HUES6 (cell line): ENCODE results near the gene SLC26A11.

ENCODE experiments used
- H3K27ac ChIP-seq: 2 replicates; pipeline ENCODE4 v1.7.0; 2013; ENCODE audit warnings: low read depth, mild to moderate bottlenecking, low read length, inconsistent platforms
- H3K27me3 ChIP-seq: 2 replicates; pipeline ENCODE4 v1.6.1; 2013; ENCODE audit warnings: low read length; ENCODE audit not compliant: control insufficient read depth, insufficient read depth
- H3K36me3 ChIP-seq: 2 replicates; pipeline ENCODE4 v1.6.1; 2013; ENCODE audit warnings: low read length; ENCODE audit not compliant: control insufficient read depth, insufficient read depth
- H3K4me1 ChIP-seq: 2 replicates; pipeline ENCODE4 v1.6.1; 2013; ENCODE audit warnings: low read length; ENCODE audit not compliant: control insufficient read depth, insufficient read depth
- H3K4me3 ChIP-seq: 2 replicates; pipeline ENCODE4 v1.5.1; 2013; ENCODE audit warnings: low read depth, low read length
- H3K9ac ChIP-seq: one replicate; pipeline ENCODE4 v1.6.1; 2013; ENCODE audit warnings: mild to moderate bottlenecking, low read length
- H3K9me3 ChIP-seq: 2 replicates; pipeline ENCODE4 v1.6.1; 2013; ENCODE audit warnings: low read depth, low read length; ENCODE audit not compliant: control insufficient read depth, insufficient read depth

SLC26A11 gene

DNA sequence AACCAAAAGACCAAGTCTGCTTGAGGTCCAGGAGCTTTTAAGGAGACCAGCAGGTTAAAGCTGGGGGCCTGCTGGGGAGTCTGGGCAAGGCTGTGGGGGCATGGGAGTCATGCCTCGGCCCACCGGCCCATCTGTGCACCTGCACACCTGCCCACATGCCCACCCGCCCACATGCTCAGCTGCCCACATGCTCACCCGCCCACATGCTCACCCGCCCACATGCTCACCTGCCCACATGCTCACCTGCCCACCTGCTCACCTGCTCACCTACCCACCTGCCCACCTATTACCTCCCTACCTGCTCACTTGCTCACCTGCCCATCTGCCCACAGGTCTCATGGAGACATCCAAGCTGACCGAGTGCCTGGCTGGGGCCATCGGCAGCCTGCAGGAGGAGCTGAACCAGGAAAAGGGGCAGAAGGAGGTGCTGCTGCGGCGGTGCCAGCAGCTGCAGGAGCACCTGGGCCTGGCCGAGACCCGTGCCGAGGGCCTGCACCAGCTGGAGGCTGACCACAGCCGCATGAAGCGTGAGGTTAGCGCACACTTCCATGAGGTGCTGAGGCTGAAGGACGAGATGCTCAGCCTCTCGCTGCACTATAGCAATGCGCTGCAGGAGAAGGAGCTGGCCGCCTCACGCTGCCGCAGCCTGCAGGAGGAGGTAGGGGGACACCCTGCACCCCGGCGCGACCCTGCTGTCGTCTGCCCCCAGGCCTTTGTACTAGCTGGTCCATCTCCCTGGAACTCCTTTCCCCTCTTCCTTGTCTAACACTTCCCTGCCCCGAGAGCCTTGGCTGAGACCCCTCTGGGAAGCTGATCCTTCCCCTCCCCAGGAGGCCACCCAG is 36.4 kb upstream of the SLC26A11 start:
- H3K27me3 ChIP-seq: no peaks in the 10 kb centered on the region
- H3K4me1 ChIP-seq: no peaks in the 10 kb centered on the region; the same call in 1 of the 2 replicates
- no peak overlapping the region for H3K27ac ChIP-seq
- no peaks in the 10 kb centered on the region for H3K36me3 ChIP-seq
- H3K9me3 ChIP-seq: no peaks in the 10 kb centered on the region
- no peak overlapping the region for H3K4me3 ChIP-seq
- H3K9ac ChIP-seq: no peak overlapping the region

DNA sequence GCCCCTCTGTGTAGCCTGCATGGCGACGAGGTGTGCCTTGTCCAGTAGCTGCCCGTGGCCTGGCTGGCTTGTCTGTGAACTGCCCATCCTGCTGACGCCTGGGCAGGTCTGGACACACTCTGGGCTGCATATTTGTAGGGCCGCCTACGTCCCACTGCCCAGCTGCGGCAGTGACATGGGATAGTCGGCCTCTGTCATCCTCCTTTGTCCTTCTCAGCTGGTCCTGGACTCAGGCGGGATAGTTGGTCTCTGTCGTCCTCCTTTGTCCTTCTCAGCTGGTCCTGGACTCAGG is 35.9 kb upstream of the SLC26A11 start:
- no peak overlapping the region for H3K27ac ChIP-seq
- H3K27me3 ChIP-seq: no peaks in the 10 kb centered on the region
- no peak overlapping the region for H3K4me3 ChIP-seq
- H3K9me3 ChIP-seq: no peaks in the 10 kb centered on the region
- H3K4me1 ChIP-seq: no peaks in the 10 kb centered on the region; the same call in 1 of the 2 replicates
- H3K9ac ChIP-seq: no peak overlapping the region
- no peaks in the 10 kb centered on the region for H3K36me3 ChIP-seq

DNA sequence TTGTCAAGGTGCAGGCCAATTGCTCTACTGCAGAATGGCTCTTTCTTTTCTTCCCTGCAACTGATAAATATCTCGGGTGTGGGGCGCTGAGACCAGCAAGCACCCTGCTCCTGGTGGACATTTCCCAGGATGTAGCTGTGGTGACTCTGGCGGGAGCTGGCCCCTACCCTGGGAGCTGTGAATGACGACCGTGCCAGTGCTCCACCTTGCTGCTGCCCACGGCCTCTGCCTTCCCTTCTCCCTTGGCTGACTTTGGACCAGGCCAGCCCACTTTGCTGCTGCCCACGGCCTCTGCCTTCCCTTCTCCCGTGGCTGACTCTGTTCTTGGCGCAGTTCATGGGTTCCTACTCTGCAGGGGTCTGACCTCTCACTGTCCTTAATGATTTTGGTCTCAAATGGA is 34.3 kb upstream of the SLC26A11 start:
- no peaks in the 10 kb centered on the region; the same call in 1 of the 2 replicates for H3K4me1 ChIP-seq
- no peaks in the 10 kb centered on the region for H3K27me3 ChIP-seq
- H3K9me3 ChIP-seq: no peaks in the 10 kb centered on the region
- H3K4me3 ChIP-seq: no peak overlapping the region
- no peak overlapping the region for H3K9ac ChIP-seq
- H3K36me3 ChIP-seq: no peaks in the 10 kb centered on the region
- H3K27ac ChIP-seq: no peak overlapping the region

DNA sequence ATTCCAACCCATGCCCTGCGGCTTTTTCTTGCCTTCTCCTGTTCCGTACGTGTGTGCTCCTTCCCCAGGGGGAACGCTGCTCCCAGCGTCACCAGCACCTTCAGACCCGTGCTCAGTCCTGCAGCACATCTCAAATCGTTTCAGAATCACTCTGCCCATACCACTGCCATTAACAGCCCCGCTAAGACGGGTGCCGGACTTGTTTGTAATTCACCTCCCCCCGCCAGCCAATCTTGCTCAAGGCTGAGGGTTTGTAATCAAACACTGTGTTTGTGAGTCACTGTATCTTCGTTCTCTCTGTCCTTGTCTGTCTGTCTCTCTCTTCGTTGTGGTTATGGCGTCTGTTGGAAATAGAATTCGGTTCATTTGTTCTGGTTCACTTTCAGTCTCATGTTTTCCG is 33.1 kb upstream of the SLC26A11 start:
- Histone ChIP-seq H3K4me3 (no peak overlapping the region), H3K4me1 (no peaks in the 10 kb centered on the region; the same call in 1 of the 2 replicates), H3K9ac (no peak overlapping the region), H3K27me3 (no peaks in the 10 kb centered on the region), H3K9me3 (no peaks in the 10 kb centered on the region), H3K27ac (no peak overlapping the region), H3K36me3 (no peaks in the 10 kb centered on the region)

DNA sequence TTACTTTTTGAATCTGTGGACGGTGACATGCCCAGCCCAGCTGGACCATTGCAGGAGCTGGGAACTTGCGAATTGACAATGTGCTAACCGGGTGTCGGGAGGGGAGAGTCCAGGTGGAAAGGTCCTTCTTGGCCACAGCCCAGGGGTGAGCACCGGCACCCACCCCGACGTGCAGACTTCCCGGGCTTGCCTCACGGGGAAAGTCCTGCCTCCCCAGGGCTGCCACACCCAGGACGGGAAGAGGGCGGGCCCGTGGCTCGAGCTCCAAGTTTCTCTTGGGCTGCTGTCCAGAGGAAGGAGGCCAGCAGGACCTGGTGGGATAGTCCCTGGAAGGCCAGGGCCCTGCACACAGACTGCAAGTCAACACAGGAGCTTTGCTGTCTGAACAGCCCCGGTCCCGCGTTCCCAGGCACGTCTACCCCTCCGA is 32.7 kb upstream of the SLC26A11 start:
- no peaks in the 10 kb centered on the region for H3K36me3 ChIP-seq
- no peaks in the 10 kb centered on the region for H3K9me3 ChIP-seq
- no peak overlapping the region for H3K27ac ChIP-seq
- no peaks in the 10 kb centered on the region for H3K27me3 ChIP-seq
- H3K4me1 ChIP-seq: no peaks in the 10 kb centered on the region; the same call in 1 of the 2 replicates
- H3K9ac ChIP-seq: no peak overlapping the region
- H3K4me3 ChIP-seq: no peak overlapping the region

DNA sequence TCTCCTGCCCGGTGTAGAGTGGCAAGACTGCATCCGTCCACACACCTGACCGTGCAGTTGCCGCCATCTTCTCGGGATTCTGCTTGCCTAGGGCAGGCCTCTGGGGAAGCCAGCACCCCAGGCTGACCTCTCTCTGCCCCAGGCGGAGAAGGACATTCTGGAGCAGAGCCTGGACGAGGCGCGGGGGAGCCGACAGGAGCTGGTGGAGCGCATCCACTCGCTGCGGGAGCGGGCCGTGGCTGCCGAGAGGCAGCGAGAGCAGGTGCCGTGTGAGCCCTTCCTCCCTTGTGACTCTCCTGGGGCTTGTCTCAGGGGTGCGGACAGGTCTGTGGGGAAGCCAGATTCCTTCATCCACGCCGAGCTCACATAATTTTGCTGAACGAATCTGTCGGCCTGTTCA is 30.6 kb upstream of the SLC26A11 start:
- H3K9me3 ChIP-seq: no peaks in the 10 kb centered on the region
- no peak overlapping the region for H3K4me3 ChIP-seq
- H3K4me1 ChIP-seq: no peaks in the 10 kb centered on the region; the same call in 1 of the 2 replicates
- H3K27ac ChIP-seq: no peak overlapping the region
- H3K9ac ChIP-seq: no peak overlapping the region
- H3K36me3 ChIP-seq: no peaks in the 10 kb centered on the region
- no peaks in the 10 kb centered on the region for H3K27me3 ChIP-seq

DNA sequence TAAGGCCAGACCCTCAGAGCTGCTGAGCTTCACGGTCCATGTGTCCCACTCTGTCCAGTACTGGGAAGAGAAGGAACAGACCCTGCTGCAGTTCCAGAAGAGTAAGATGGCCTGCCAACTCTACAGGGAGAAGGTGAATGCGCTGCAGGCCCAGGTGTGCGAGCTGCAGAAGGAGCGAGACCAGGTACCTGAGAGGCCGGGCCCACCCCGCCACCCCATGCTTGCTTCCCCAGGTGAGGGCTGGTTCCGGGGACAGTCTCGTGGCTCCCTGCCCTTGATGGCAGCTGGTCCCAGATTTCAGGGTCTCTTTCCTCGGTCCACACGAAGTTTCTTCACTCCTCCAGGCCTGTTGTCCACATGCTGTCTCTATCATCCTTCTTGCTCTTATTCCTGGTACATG is 29.5 kb upstream of the SLC26A11 start:
- no peaks in the 10 kb centered on the region for H3K36me3 ChIP-seq
- H3K27me3 ChIP-seq: no peaks in the 10 kb centered on the region

DNA sequence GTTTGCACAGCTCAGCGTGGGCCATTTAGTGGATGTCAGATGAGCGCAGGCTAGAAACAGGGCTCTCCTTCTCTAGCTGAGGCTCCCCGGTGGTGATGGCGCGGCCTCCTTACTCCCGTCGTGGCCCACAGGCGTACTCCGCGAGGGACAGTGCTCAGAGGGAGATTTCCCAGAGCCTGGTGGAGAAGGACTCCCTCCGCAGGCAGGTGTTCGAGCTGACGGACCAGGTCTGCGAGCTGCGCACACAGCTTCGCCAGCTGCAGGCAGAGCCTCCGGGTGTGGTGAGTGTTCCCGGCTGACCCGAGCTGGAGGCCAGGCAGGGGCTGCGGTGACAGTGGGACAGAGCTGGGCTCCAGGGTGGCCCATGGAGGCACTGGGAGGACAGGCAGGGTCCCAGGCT is 29.0 kb upstream of the SLC26A11 start:
- H3K27me3 ChIP-seq: no peaks in the 10 kb centered on the region
- H3K27ac ChIP-seq: no peak overlapping the region
- H3K9me3 ChIP-seq: no peaks in the 10 kb centered on the region
- H3K9ac ChIP-seq: no peak overlapping the region
- no peaks in the 10 kb centered on the region for H3K36me3 ChIP-seq
- no peaks in the 10 kb centered on the region; the same call in 1 of the 2 replicates for H3K4me1 ChIP-seq
- no peak overlapping the region for H3K4me3 ChIP-seq

More for the DNA sequence above, 29.5 kb upstream of the SLC26A11 start:
- H3K4me3 ChIP-seq: no peak overlapping the region
- no peak overlapping the region for H3K27ac ChIP-seq
- H3K9me3 ChIP-seq: no peaks in the 10 kb centered on the region
- no peak overlapping the region for H3K9ac ChIP-seq
- H3K4me1 ChIP-seq: no peaks in the 10 kb centered on the region; the same call in 1 of the 2 replicates

DNA sequence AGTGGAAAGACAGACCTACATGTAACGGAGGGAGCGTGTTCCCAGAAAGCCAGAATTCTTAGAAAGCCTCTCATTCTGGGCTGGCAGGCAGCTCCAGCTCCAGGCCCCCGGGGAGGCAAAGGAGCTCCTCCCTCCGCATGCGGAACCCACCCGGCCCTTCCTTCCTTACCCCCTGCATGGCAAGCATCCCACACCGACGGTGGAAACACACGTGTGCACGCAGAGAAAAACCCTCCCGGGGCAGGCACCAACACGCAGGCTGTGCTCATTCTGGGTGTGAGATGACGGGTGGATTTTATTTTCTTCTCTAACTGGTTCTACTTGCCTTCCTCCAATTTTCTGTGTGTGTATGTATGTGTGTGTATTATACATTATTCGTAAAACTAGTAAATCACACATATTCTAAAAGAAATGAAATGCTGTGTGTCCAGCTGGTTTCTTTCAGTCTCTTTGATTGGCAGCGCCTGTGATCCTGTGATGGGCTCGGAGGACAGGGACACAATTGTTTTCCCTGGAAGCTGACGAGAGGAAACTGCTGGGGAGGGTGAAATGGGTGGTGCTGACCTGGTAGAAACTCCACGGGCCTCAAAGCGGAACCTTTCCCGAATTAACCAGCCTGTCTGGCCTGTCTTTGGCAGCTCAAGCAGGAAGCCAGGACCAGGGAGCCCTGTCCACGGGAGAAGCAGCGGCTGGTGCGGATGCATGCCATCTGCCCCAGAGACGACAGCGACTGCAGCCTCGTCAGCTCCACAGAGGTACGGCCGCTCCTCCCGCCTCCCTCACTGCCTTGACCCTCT is 28.2 kb upstream of the SLC26A11 start:
- Histone ChIP-seq H3K9ac (no peak overlapping the region), H3K27ac (no peak overlapping the region), H3K9me3 (no peaks in the 10 kb centered on the region), H3K27me3 (no peaks in the 10 kb centered on the region), H3K4me1 (no peaks in the 10 kb centered on the region; the same call in 1 of the 2 replicates), H3K4me3 (no peak overlapping the region), H3K36me3 (no peaks in the 10 kb centered on the region)

DNA sequence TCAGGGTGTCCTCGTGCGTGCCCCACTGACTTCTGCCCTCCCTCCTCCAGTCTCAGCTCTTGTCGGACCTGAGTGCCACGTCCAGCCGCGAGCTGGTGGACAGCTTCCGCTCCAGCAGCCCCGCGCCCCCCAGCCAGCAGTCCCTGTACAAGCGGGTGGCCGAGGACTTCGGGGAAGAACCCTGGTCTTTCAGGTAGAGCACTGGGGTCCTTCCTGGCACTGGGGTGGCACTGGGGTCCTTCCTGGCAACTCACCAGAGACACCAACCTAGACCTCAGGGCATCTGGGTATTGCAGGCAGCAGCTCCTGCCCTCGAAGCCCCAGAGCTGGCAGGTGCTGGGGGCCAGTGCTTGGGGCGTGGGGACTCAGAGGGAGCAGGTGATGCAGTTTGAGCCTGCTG is 25.1 kb upstream of the SLC26A11 start:
- H3K27ac ChIP-seq: no peak overlapping the region
- H3K9me3 ChIP-seq: no peaks in the 10 kb centered on the region
- 0 out of 2 replicates have a peak, but pooled peaks cover 12% of the 10 kb centered on the region for H3K4me1 ChIP-seq
- no peaks in the 10 kb centered on the region for H3K36me3 ChIP-seq
- no peak overlapping the region for H3K9ac ChIP-seq
- no peaks in the 10 kb centered on the region for H3K27me3 ChIP-seq
- H3K4me3 ChIP-seq: no peak overlapping the region
